ENCODE data around the gene WAPL.

Gene WAPL

GRCh38 chr10:86524225-86524962 is 2.8 kb upstream of the WAPL start:
- no peak for DNase-seq (ENCODE audit: low read depth in 2 of 3, low spot score in 1 of 3)

GRCh38 chr10:86523348-86523747 is 1.8 kb upstream of the WAPL start:
- DNase-seq (ENCODE audit: low read depth in 2 of 3, low spot score in 1 of 3) = no peak

GRCh38 chr10:86522510-86522855 is 891 bp upstream of the WAPL start:
- no peak for DNase-seq (ENCODE audit: low read depth in 2 of 3, low spot score in 1 of 3)

GRCh38 chr10:86520871-86521677 is 518 bp downstream of the WAPL start:
- DNase-seq (ENCODE audit: low read depth in 2 of 3, low spot score in 1 of 3) = peak in 1 of 3 donors; percentile 45

GRCh38 chr10:86518781-86519180 is 2.8 kb downstream of the WAPL start:
- no peak for DNase-seq (ENCODE audit: low read depth in 2 of 3, low spot score in 1 of 3)

- DNase-seq (ENCODE audit: low read depth in 2 of 3, low spot score in 1 of 3) = no peak
Observed at GRCh38 chr10:86512137-86512536, 9.5 kb downstream of the WAPL start.

- DNase-seq (ENCODE audit: low read depth in 2 of 3, low spot score in 1 of 3) = no peak
Observed at GRCh38 chr10:86511027-86511865, 10.3 kb downstream of the WAPL start.

- no peak for DNase-seq (ENCODE audit: low read depth in 2 of 3, low spot score in 1 of 3)
Observed at GRCh38 chr10:86509145-86509544, 12.4 kb downstream of the WAPL start.

- no peak for DNase-seq (ENCODE audit: low read depth in 2 of 3, low spot score in 1 of 3)
Observed at GRCh38 chr10:86508217-86508616, 13.4 kb downstream of the WAPL start.

GRCh38 chr10:86506499-86506898 is 15.1 kb downstream of the WAPL start:
- DNase-seq (ENCODE audit: low read depth in 2 of 3, low spot score in 1 of 3) = no peak

GRCh38 chr10:86506062-86506461 is 15.5 kb downstream of the WAPL start:
- DNase-seq (ENCODE audit: low read depth in 2 of 3, low spot score in 1 of 3) = no peak

GRCh38 chr10:86504510-86504909 is 17.1 kb downstream of the WAPL start:
- no peak for DNase-seq (ENCODE audit: low read depth in 2 of 3, low spot score in 1 of 3)

- DNase-seq (ENCODE audit: low read depth in 2 of 3, low spot score in 1 of 3) = no peak
Observed at GRCh38 chr10:86500846-86501245, 20.7 kb downstream of the WAPL start.

- no peak for DNase-seq (ENCODE audit: low read depth in 2 of 3, low spot score in 1 of 3)
Observed at GRCh38 chr10:86498598-86498997, 23.0 kb downstream of the WAPL start.

GRCh38 chr10:86497621-86498020 is 24.0 kb downstream of the WAPL start:
- DNase-seq (ENCODE audit: low read depth in 2 of 3, low spot score in 1 of 3) = no peak

- DNase-seq (ENCODE audit: low read depth in 2 of 3, low spot score in 1 of 3) = no peak
Observed at GRCh38 chr10:86489960-86490612, 31.5 kb downstream of the WAPL start.

GRCh38 chr10:86489071-86489810 is 32.4 kb downstream of the WAPL start:
- DNase-seq (ENCODE audit: low read depth in 2 of 3, low spot score in 1 of 3) = no peak

GRCh38 chr10:86486856-86487255 is 34.7 kb downstream of the WAPL start:
- DNase-seq (ENCODE audit: low read depth in 2 of 3, low spot score in 1 of 3) = no peak

- no peak for DNase-seq (ENCODE audit: low read depth in 2 of 3, low spot score in 1 of 3)
Observed at GRCh38 chr10:86483664-86484063, 37.9 kb downstream of the WAPL start.

- no peak for DNase-seq (ENCODE audit: low read depth in 2 of 3, low spot score in 1 of 3)
Observed at GRCh38 chr10:86481761-86482160, 39.8 kb downstream of the WAPL start.

GRCh38 chr10:86480571-86480970 is 41.0 kb downstream of the WAPL start:
- DNase-seq (ENCODE audit: low read depth in 2 of 3, low spot score in 1 of 3) = no peak

All from stimulated activated CD4-positive, alpha-beta T cell treated with anti-CD3 and anti-CD28 coated beads, Interleukin-12 subunit alpha, Interleukin-12 subunit beta, amount 100 ng/mL, for 48 hours (primary cell).